ENCODE measurements around the gene LRGUK. TPM values are rescaled to one million over a fixed set of nuclear protein-coding genes. Genes with fewer than 3 reads are reported as not detected.

The LRGUK gene
- total and polyA plus RNA-seq, 2 of the 8 experiments (the other 6 are each of a cell fraction or from before 2014, with no cell fraction given) = 1.5 to 3.6 TPM

GRCh38 chr7:134085311-134085710 is 41.8 kb upstream of the LRGUK start:
- Histone ChIP-seq H3K36me3 (ENCODE audit: control insufficient read depth in 2 of 4, insufficient read depth in 4 of 4, low read length in 3 of 4) (peaks cover 0 to 8% (median 0%) of the 10 kb centered on the region in 4 experiments; a peak in 3 of 8 replicates), H3K14ac (ENCODE audit: insufficient read length) (no peak overlapping the region), H3K18ac (ENCODE audit: extremely low read depth, low read length) (no peak overlapping the region), H2AFZ (ENCODE audit: low read length) (no peak overlapping the region), H3K23ac (ENCODE audit: insufficient read length) (no peak overlapping the region), H2BK15ac (ENCODE audit: low read length) (no peak overlapping the region), H3K4me3 (ENCODE audit: extremely low read depth in 1 of 4, insufficient read depth in 2 of 4, low read depth in 3 of 4, low read length in 4 of 4) (no peak overlapping the region), H3K9ac (replicated peaks in 1 of 4; ENCODE audit: extremely low read depth in 1 of 4, low read depth in 3 of 4, low read length in 3 of 4) (no peak overlapping the region), H3K4ac (replicated peaks; ENCODE audit: insufficient read length, low read depth, low read length) (no peak overlapping the region), H2BK12ac (ENCODE audit: low read depth, low read length) (no peak overlapping the region), H2BK120ac (replicated peaks; ENCODE audit: low read depth, low read length) (no peak overlapping the region), H2AK5ac (ENCODE audit: low read depth, low read length) (no peak overlapping the region), H4K5ac (ENCODE audit: insufficient read length, low read depth, low read length) (no peak overlapping the region), H3K79me2 (ENCODE audit: control insufficient read depth in 1 of 2, insufficient read depth in 2 of 2, low read length in 2 of 2) (no peaks in the 10 kb centered on the region), H3K9me3 (ENCODE audit: insufficient read depth in 2 of 2, low read depth in 1 of 2, low read length in 1 of 2) (peaks cover 29% of the 10 kb centered on the region in 2 experiments), H3K23me2 (ENCODE audit: low read depth, low read length) (no peaks in the 10 kb centered on the region), H4K91ac (replicated peaks; ENCODE audit: insufficient read length, low read length) (no peak overlapping the region), H4K20me1 (replicated peaks in 1 of 2; ENCODE audit: control insufficient read depth in 1 of 2, insufficient read depth in 2 of 2, low read length in 2 of 2) (no peaks in the 10 kb centered on the region), H3K4me2 (ENCODE audit: insufficient read depth in 1 of 2, low read depth in 2 of 2, low read length in 2 of 2) (no peak overlapping the region), H3K79me1 (ENCODE audit: low read depth, low read length) (no peaks in the 10 kb centered on the region), H3K27ac (ENCODE audit: low read depth, low read length) (no peak overlapping the region), H3K56ac (replicated peaks; ENCODE audit: insufficient read length, low read depth, low read length) (no peak overlapping the region), H2BK5ac (ENCODE audit: low read depth, low read length) (no peak overlapping the region), H3K4me1 (replicated peaks in 1 of 4; ENCODE audit: control insufficient read depth in 3 of 4, insufficient read depth in 4 of 4, low read length in 3 of 4) (no peaks in the 10 kb centered on the region), H2BK20ac (ENCODE audit: low read length) (no peak overlapping the region), H4K8ac (ENCODE audit: extremely low read depth, insufficient read depth, low read length) (no peak overlapping the region), H3K27me3 (replicated peaks in 1 of 4; ENCODE audit: control insufficient read depth in 3 of 4, extremely low read depth in 1 of 4, insufficient read depth in 3 of 4, low read length in 3 of 4) (no peaks in the 10 kb centered on the region)
- DNase-seq (ENCODE audit: low read depth in 1 of 2, low spot score in 2 of 2) = no peak
- no peak for FAIRE-seq
- ChIA-PET CTCF (ENCODE audit: partially characterized antibody) (interaction anchor here (0.5 to 1.1 kb wide), 2 partner anchors 16 to 336 kb away, joined by 3 read pairs; no protein-coding TSS in a partner anchor), POLR2A (ENCODE audit: partially characterized antibody) (no interaction called here)
- TF ChIP-seq USF2 (IDR thresholded peaks at IDR 0.05; ENCODE audit: low read length) (no peak), CTCF (IDR thresholded peaks at IDR 0.05; ENCODE audit: control extremely low read depth in 1 of 3, insufficient read depth in 1 of 3, low read depth in 1 of 3, low read length in 3 of 3) (no peak), SRF (IDR thresholded peaks at IDR 0.05; ENCODE audit: low read depth, low read length) (no peak), TAF1 (IDR thresholded peaks at IDR 0.05; ENCODE audit: low read depth, low read length) (no peak), KDM5A (IDR thresholded peaks at IDR 0.05; ENCODE audit: low read length) (no peak), KDM1A (IDR thresholded peaks at IDR 0.05; ENCODE audit: borderline replicate concordance, low read length) (no peak), MAX (IDR thresholded peaks at IDR 0.05) (no peak), POLR2AphosphoS5 (IDR thresholded peaks at IDR 0.05; ENCODE audit: low read depth, low read length) (no peak), PHF8 (conservative IDR thresholded peaks at IDR 0.05; ENCODE audit: low read depth, low read length) (no peak), KDM4A (IDR thresholded peaks at IDR 0.05; ENCODE audit: low read depth, low read length, severe bottlenecking) (no peak)
